ENCODE results near the gene SRA1. TPM values are rescaled to one million over a fixed set of nuclear protein-coding genes. Genes with fewer than 3 reads are reported as not detected.
A peak's percentile ranks its signal among the peaks of the same experiment; 100 is the strongest.

SRA1 gene
- total RNA-seq, 1 donor from 2014 or later: 50.3 TPM

DNA sequence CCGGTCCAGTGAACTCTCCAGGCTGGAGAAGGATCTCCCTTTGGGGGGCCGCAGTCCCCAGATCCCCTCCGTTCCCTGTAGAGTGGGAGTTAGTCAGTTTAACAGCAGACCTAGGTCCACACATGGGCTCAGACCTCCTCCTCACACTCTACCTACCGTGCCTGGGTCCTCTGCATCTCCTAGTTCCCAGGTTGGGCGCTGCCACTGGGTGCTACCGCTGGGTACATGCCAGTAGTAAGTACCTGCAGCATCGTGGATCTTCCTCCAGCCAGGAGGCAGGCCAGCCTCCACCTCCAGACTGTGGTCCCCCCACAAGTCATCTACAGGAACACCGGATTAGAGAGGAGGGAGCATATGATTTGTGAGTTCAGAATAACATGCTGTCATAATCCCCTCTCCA, 6.3 kb upstream of the SRA1 start:
- Mint-ChIP-seq H3K27me3 (ENCODE audit: low read depth) (no peaks in the 10 kb centered on the region), H3K4me3 (ENCODE audit: unreplicated experiment) (peak overlapping the region; percentile 95), H3K36me3 (ENCODE audit: low read depth) (peaks cover 18% of the 10 kb centered on the region), H3K4me1 (ENCODE audit: low read depth) (peaks cover 44% of the 10 kb centered on the region), H3K9me3 (ENCODE audit: low read depth) (no peaks in the 10 kb centered on the region), H3K27ac (ENCODE audit: unreplicated experiment) (peak overlapping the region; percentile 97)
- no peak for DNase-seq (ENCODE audit: low spot score)
- no peak for TF ChIP-seq CTCF (IDR thresholded peaks at IDR 0.05)

DNA sequence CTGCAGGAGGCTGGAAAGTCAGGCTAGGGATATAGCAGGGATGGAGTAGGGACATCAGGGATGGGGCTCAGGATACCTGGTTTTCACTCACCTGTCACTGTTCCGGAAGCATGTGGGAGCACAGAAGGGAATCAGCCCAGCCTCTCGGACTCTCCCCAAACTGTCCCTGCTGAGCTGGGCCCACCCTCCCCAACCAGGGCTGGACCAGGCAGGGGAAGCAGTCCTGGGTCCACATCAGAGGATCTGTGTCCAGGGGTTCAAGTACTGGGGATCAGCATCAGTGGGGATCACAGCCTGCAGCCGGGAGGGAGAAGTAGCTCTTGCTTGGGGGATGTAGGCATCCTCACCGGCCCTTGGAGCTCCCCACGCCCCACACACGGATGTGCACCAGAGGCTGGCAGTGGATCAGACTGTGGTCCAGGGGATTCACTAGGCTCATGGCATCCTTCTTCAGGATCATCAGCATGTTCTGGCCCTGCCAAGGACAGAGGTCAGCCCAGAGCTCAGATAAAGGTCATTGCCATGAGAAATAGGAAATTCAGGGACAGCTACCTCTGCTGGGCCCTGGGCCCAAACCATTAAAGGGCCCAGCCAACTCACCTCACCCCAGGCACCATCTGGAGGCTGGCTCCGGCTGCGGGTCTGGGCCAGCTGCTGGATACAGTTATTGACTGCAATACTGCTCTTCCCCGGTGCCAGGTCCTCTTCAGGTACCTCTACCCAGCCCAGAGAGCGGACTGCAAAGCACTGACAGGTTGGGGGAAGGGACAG, 4.7 kb upstream of the SRA1 start:
- DNase-seq (ENCODE audit: low spot score): no peak
- Mint-ChIP-seq H3K4me3 (ENCODE audit: unreplicated experiment) (no peak overlapping the region), H3K9me3 (ENCODE audit: low read depth) (no peaks in the 10 kb centered on the region), H3K36me3 (ENCODE audit: low read depth) (peaks cover 11% of the 10 kb centered on the region), H3K27ac (ENCODE audit: unreplicated experiment) (no peak overlapping the region), H3K4me1 (ENCODE audit: low read depth) (peaks cover 51% of the 10 kb centered on the region), H3K27me3 (ENCODE audit: low read depth) (no peaks in the 10 kb centered on the region)
- TF ChIP-seq CTCF (IDR thresholded peaks at IDR 0.05): no peak

DNA sequence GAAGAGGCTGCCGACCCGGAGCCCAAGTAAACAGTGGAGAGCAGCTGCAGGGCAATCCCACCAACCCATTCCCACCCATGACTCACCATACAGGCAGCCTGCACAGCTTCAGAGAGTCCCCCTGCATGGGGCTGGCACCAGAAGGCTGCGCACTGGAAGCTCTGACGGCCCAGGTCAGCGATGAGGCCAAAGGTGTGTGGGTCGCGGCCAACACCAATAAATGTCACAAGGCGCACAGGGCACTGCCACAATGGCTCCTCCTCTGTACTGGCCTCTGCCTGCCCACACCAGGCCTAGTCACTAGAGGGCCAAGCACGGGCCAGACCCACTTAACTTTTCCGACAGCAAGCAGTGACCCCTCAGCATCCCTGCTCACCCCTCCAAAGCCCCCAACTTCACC, 3.0 kb upstream of the SRA1 start:
- no peaks in the 10 kb centered on the region for H3K27me3 Mint-ChIP-seq (ENCODE audit: low read depth)
- H3K4me1 Mint-ChIP-seq (ENCODE audit: low read depth): peaks cover 52% of the 10 kb centered on the region
- H3K36me3 Mint-ChIP-seq (ENCODE audit: low read depth): peaks cover 8% of the 10 kb centered on the region
- H3K27ac Mint-ChIP-seq (ENCODE audit: unreplicated experiment): peak overlapping the region; percentile 42
- H3K4me3 Mint-ChIP-seq (ENCODE audit: unreplicated experiment): no peak overlapping the region
- H3K9me3 Mint-ChIP-seq (ENCODE audit: low read depth): no peaks in the 10 kb centered on the region
- no peak for DNase-seq (ENCODE audit: low spot score)
- no peak for TF ChIP-seq CTCF (IDR thresholded peaks at IDR 0.05)

GRCh38 chr5:140558542-140558941, 1.3 kb upstream of the SRA1 start:
- H3K27ac Mint-ChIP-seq (ENCODE audit: unreplicated experiment): peak overlapping the region; percentile 99
- H3K9me3 Mint-ChIP-seq (ENCODE audit: low read depth): no peaks in the 10 kb centered on the region
- no peak for TF ChIP-seq CTCF (IDR thresholded peaks at IDR 0.05)
- peaks cover 8% of the 10 kb centered on the region for H3K36me3 Mint-ChIP-seq (ENCODE audit: low read depth)
- DNase-seq (ENCODE audit: low spot score): no peak
- no peak overlapping the region for H3K4me3 Mint-ChIP-seq (ENCODE audit: unreplicated experiment)
- no peaks in the 10 kb centered on the region for H3K27me3 Mint-ChIP-seq (ENCODE audit: low read depth)
- peaks cover 55% of the 10 kb centered on the region for H3K4me1 Mint-ChIP-seq (ENCODE audit: low read depth)

- H3K36me3 Mint-ChIP-seq (ENCODE audit: low read depth): peaks cover 12% of the 10 kb centered on the region
- TF ChIP-seq CTCF (IDR thresholded peaks at IDR 0.05): no peak
- H3K9me3 Mint-ChIP-seq (ENCODE audit: low read depth): no peaks in the 10 kb centered on the region
- H3K4me1 Mint-ChIP-seq (ENCODE audit: low read depth): peaks cover 55% of the 10 kb centered on the region
- DNase-seq (ENCODE audit: low spot score): no peak
- no peaks in the 10 kb centered on the region for H3K27me3 Mint-ChIP-seq (ENCODE audit: low read depth)
- peak overlapping the region; percentile 99 for H3K27ac Mint-ChIP-seq (ENCODE audit: unreplicated experiment)
- peak overlapping the region; percentile 74 for H3K4me3 Mint-ChIP-seq (ENCODE audit: unreplicated experiment)
Measured at GRCh38 chr5:140557965-140558364, 692 bp upstream of the SRA1 start.
